HG02759 (cell line): ENCODE results near the gene CDKN2AIP.
"Not testable (repeated sequence)": the region's sequence is repeated elsewhere in the genome, so short reads cannot be mapped to it uniquely, and the experiment has no call there.

Experiments
- ATAC-seq: cut with Tn5 transposase; IDR thresholded peaks from one replicate; pipeline ENCODE4 v1.9.1; 2021; ENCODE audit warnings: mild to moderate bottlenecking, moderate library complexity; ENCODE audit not compliant: unreplicated experiment

CDKN2AIP gene

GRCh38 chr4:183412821-183413220, 31.6 kb upstream of the CDKN2AIP start:
- no peak for ATAC-seq

- no peak for ATAC-seq
Measured at GRCh38 chr4:183413234-183414200, 30.9 kb upstream of the CDKN2AIP start.

- no peak for ATAC-seq
Measured at GRCh38 chr4:183416879-183417755, 27.3 kb upstream of the CDKN2AIP start.

GRCh38 chr4:183422962-183423631, 21.3 kb upstream of the CDKN2AIP start:
- ATAC-seq: no peak

GRCh38 chr4:183424109-183424744, 20.2 kb upstream of the CDKN2AIP start:
- no peak for ATAC-seq

- ATAC-seq: no peak
Measured at GRCh38 chr4:183426507-183426906, 17.9 kb upstream of the CDKN2AIP start.

GRCh38 chr4:183429489-183429888, 14.9 kb upstream of the CDKN2AIP start:
- no peak for ATAC-seq

- no peak for ATAC-seq
Measured at GRCh38 chr4:183430317-183430993, 14.0 kb upstream of the CDKN2AIP start.

- no peak for ATAC-seq
Measured at GRCh38 chr4:183430994-183431347, 13.5 kb upstream of the CDKN2AIP start.

- ATAC-seq: no peak
Measured at GRCh38 chr4:183431614-183432013, 12.8 kb upstream of the CDKN2AIP start.

GRCh38 chr4:183433183-183433582, 11.3 kb upstream of the CDKN2AIP start:
- not testable (repeated sequence) for ATAC-seq

GRCh38 chr4:183434264-183434663, 10.2 kb upstream of the CDKN2AIP start:
- no peak for ATAC-seq

GRCh38 chr4:183434666-183435190, 9.7 kb upstream of the CDKN2AIP start:
- ATAC-seq: no peak

- ATAC-seq: no peak
Measured at GRCh38 chr4:183435803-183436202, 8.6 kb upstream of the CDKN2AIP start.

GRCh38 chr4:183436417-183436816, 8.0 kb upstream of the CDKN2AIP start:
- no peak for ATAC-seq

- no peak for ATAC-seq
Measured at GRCh38 chr4:183437452-183437851, 7.0 kb upstream of the CDKN2AIP start.

GRCh38 chr4:183438458-183439113, 5.8 kb upstream of the CDKN2AIP start:
- no peak for ATAC-seq

GRCh38 chr4:183441276-183441675, 3.2 kb upstream of the CDKN2AIP start:
- no peak for ATAC-seq

GRCh38 chr4:183443655-183444213, 702 bp upstream of the CDKN2AIP start:
- no peak for ATAC-seq
